NCI-H1048 (cell line): Measurements from ENCODE around the gene AFF4.
"Not testable (repeated sequence)": the region's sequence is repeated elsewhere in the genome, so short reads cannot be mapped to it uniquely, and the experiment has no call there.

Experiments
- DNase-seq: peaks from one replicate; lab custom pipeline; 2025; lab: John Stamatoyannopoulos, UW

AFF4 gene

GRCh38 chr5:132963171-132964104 lies at the start of gene AFF4:
AFF4 (minus strand) TSS chr5:132963634; CDS start chr5:132937189, 26,445 bp downstream.
- peak; percentile 84 for DNase-seq

- not testable (repeated sequence) for DNase-seq
Measured at GRCh38 chr5:133008455-133008854, 45.0 kb upstream of the AFF4 start.

GRCh38 chr5:133006653-133007052 lies 43.2 kb upstream of the AFF4 start:
- no peak for DNase-seq

- DNase-seq: no peak
Measured at GRCh38 chr5:132999246-132999645, 35.8 kb upstream of the AFF4 start.

GRCh38 chr5:132998556-132998955 lies 35.1 kb upstream of the AFF4 start:
- no peak for DNase-seq

- DNase-seq: no peak
Measured at GRCh38 chr5:132996307-132996706, 32.9 kb upstream of the AFF4 start.

GRCh38 chr5:132987531-132988408 lies 24.3 kb upstream of the AFF4 start:
- DNase-seq: no peak

GRCh38 chr5:132982971-132983370 lies 19.5 kb upstream of the AFF4 start:
- not testable (repeated sequence) for DNase-seq

GRCh38 chr5:132981288-132981687 lies 17.9 kb upstream of the AFF4 start:
- DNase-seq: no peak

- no peak for DNase-seq
Measured at GRCh38 chr5:132979976-132980375, 16.5 kb upstream of the AFF4 start.

GRCh38 chr5:132979367-132979940 lies 16.0 kb upstream of the AFF4 start:
- no peak for DNase-seq

GRCh38 chr5:132976852-132977251 lies 13.4 kb upstream of the AFF4 start:
- DNase-seq: no peak

GRCh38 chr5:132972436-132972828 lies 9.0 kb upstream of the AFF4 start:
- DNase-seq: not testable (repeated sequence)

GRCh38 chr5:132971483-132972435 lies 8.3 kb upstream of the AFF4 start:
- DNase-seq: no peak

GRCh38 chr5:132965120-132965519 lies 1.7 kb upstream of the AFF4 start:
- DNase-seq: no peak

- DNase-seq: no peak
Measured at GRCh38 chr5:132962429-132963021, 909 bp downstream of the AFF4 start.

- DNase-seq: no peak
Measured at GRCh38 chr5:132961887-132962286, 1.5 kb downstream of the AFF4 start.

- not testable (repeated sequence) for DNase-seq
Measured at GRCh38 chr5:132961123-132961815, 2.2 kb downstream of the AFF4 start.

GRCh38 chr5:132956166-132956799 lies 7.2 kb downstream of the AFF4 start:
- DNase-seq: not testable (repeated sequence)

GRCh38 chr5:132953710-132954109 lies 9.7 kb downstream of the AFF4 start:
- no peak for DNase-seq
